ENCODE measurements around the gene CIB2. TPM values are rescaled to one million over a fixed set of nuclear protein-coding genes. Genes with fewer than 3 reads are reported as not detected.

CIB2 gene
- total and polyA plus RNA-seq, 2 experiments from 2014 or later, result 59.5 to 64.4 TPM

GRCh38 chr15:78065973-78066946, 65.0 kb downstream of the CIB2 start (continued):
- TF ChIP-seq ZNF462 (CRISPR knock-in tag; IDR thresholded peaks at IDR 0.05) (no peak), ZNF114 (CRISPR knock-in tag; IDR thresholded peaks at IDR 0.05) (no peak), REST (IDR thresholded peaks at IDR 0.05; ENCODE audit: unreplicated experiment) (no peak), CREB1 (CRISPR knock-in tag; IDR thresholded peaks at IDR 0.05; ENCODE audit: low read depth) (no peak), EZH2phosphoT487 (IDR thresholded peaks at IDR 0.05; ENCODE audit: unreplicated experiment) (no peak), NANOG (IDR thresholded peaks at IDR 0.05; ENCODE audit: borderline replicate concordance) (no peak), ETS1 (IDR thresholded peaks at IDR 0.05) (no peak), JUNB (IDR thresholded peaks at IDR 0.05; ENCODE audit: unreplicated experiment) (no peak), ZNF331 (CRISPR knock-in tag; IDR thresholded peaks at IDR 0.05; ENCODE audit: low read depth) (no peak)

Data from GM23338 (cell line).